Omental fat pad (tissue), 4 donors: ENCODE results near the gene MFRP. TPM values are rescaled to one million over a fixed set of nuclear protein-coding genes. Genes with fewer than 3 reads are reported as not detected.

Source experiments
- ATAC-seq: fragments of 150-250 bp; one replicate; pipeline ENCODE4 v1.9.1; 2016; ENCODE audit warnings: mild to moderate bottlenecking, moderate library complexity; ENCODE audit not compliant: low FRiP score
- DNase-seq: peaks from one replicate; pipeline ENCODE4 v3.0.0-alpha.2; 2019; ENCODE audit warnings: low spot score
- CTCF ChIP-seq, 3 donors: fragments of 450-650 bp; IDR thresholded peaks; one replicate each; pipeline ENCODE4 v1.5.1; 2016 to 2017; ENCODE audit warnings: antibody characterized with exemption in 3 of 3, mild to moderate bottlenecking in 3 of 3, moderate library complexity in 2 of 3
- total RNA-seq, 4 donors: library from RNA; depleted of rRNA; stranded (reverse); fragments of >200 nt; gene quantifications; one replicate each; pipeline ENCODE4 v1.1.0, GENCODE V29; 2016

MFRP gene
- total RNA-seq, 4 donors from 2014 or later: not detected

DNA sequence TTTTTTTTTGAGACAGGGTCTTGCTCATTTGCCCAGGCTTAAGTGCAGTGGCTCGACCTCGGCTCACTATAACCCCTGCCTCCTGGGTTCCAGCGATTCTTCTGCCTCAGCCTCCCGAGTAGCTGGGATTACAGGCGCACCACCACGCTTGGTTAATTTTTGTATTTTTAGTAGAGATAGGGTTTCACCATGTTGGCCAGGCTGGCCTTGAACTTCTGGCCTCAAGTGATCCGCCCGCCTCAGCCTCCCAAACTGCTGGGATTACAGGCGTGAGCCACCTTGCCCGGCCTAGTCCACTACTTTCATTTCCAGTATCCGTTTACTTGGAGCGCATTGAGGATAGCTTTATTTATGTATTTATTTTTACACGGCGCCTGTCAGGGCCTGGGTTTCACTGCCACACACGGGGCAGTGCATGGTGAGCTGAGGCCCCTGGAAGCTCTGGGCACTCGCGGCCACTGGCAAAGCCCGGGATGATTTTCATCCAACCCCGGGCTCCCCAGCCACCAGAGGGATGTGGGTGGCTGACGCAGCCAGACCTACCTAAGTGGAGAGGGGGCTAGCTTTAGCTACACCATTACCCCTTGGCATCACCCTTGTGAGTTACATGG, 23.5 kb downstream of the MFRP start:
- DNase-seq (no peak), ATAC-seq (no peak)
- no peak for TF ChIP-seq CTCF (IDR thresholded peaks at IDR 0.05)

GRCh38 chr11:119322360-119322739, 24.2 kb downstream of the MFRP start:
- peak in 1 of 3 donors; percentile 12 for TF ChIP-seq CTCF (IDR thresholded peaks at IDR 0.05)
- no peak for ATAC-seq
- DNase-seq: no peak

GRCh38 chr11:119320776-119321524, 25.6 kb downstream of the MFRP start:
- ATAC-seq: peak; percentile 44
- TF ChIP-seq CTCF (IDR thresholded peaks at IDR 0.05): no peak
- DNase-seq: no peak

GRCh38 chr11:119320240-119320775, 26.2 kb downstream of the MFRP start:
- ATAC-seq: no peak
- DNase-seq: no peak
- TF ChIP-seq CTCF (IDR thresholded peaks at IDR 0.05): no peak

- DNase-seq (no peak), ATAC-seq (no peak)
- TF ChIP-seq CTCF (IDR thresholded peaks at IDR 0.05): no peak
These were observed 26.7 kb downstream of the MFRP start for GRCh38 chr11:119319700-119320239.

DNA sequence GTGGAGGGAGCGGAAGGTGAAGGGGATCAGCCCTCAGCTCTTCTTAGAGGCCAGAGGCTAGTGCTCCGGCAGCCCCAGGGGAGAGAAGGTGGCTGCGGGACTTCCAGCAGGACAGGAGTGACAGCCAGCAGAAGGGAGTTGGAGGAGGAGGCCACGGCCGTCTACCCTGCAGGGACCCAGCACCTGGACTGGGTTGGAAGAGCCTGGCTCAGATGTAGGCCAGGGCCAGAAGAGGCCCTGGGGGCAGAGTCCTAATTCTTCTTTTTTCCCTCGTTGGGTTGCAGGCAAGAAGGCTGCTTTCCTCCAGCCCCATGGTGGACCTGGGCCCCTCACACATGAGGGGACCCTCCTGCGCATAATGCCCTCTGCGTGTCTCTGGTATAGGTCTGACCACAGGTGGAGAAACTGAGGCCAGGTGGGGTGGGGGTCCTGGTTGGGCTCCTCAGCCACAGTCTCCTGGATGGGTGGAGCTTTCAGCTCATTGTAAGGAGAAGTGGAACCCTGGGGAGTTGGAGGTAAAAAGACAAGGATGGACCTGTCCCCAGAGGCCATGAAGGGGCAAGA, 27.3 kb downstream of the MFRP start:
- TF ChIP-seq CTCF (IDR thresholded peaks at IDR 0.05): no peak
- ATAC-seq (no peak), DNase-seq (no peak)
